A673 (cell line): ENCODE data around the gene WNK4.

Experiments
- EZH2 ChIP-seq: fragments of 200-600 bp; sonication (generic); IDR thresholded peaks from 2 replicates; pipeline ENCODE4 v1.6.1; 2017; ENCODE audit warnings: borderline replicate concordance, low read depth, mild to moderate bottlenecking, mixed read lengths, antibody characterized with exemption, low read length; ENCODE audit not compliant: poor library complexity, severe bottlenecking
- TF ChIP-seq, protein P1 (sequence below): fragments of 300-800, 200-600 bp; sonication (generic); conservative IDR thresholded peaks from 2 replicates; pipeline ENCODE4 v1.5.1; 2017; ENCODE audit warnings: low read depth, mild to moderate bottlenecking, antibody characterized with exemption, low read length, moderate library complexity, mixed read lengths

DNA sequence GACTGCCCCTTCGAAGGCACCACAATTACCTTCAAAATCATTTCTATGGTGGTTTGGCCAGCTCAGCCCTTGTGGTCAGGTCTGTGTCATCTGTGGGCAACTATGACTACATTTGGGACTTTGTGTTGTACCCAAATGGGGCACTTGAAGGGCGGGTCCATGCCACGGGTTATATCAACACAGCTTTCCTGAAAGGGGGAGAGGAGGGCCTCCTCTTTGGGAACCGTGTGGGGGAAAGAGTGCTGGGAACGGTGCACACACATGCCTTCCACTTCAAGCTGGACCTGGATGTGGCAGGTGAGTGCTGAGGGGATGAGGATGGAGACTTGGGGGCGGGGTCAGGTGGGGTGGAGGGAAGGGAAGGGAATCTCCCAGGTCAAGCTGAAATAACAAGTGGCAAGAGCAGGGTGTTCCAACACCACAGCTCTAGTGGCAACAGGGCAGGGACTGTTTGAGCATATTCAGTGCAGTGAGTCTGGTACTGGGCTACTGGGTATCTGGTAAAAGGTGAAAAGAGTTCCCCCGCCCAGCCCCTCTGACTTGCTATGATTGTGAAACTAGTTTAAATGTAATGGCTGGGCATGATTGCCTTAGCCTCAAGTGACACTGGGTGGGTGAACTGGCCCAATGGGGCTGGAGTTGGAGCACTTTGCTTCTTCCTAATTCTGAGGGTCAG, 65.6 kb downstream of the WNK4 start:
- TF ChIP-seq, protein P1, sequence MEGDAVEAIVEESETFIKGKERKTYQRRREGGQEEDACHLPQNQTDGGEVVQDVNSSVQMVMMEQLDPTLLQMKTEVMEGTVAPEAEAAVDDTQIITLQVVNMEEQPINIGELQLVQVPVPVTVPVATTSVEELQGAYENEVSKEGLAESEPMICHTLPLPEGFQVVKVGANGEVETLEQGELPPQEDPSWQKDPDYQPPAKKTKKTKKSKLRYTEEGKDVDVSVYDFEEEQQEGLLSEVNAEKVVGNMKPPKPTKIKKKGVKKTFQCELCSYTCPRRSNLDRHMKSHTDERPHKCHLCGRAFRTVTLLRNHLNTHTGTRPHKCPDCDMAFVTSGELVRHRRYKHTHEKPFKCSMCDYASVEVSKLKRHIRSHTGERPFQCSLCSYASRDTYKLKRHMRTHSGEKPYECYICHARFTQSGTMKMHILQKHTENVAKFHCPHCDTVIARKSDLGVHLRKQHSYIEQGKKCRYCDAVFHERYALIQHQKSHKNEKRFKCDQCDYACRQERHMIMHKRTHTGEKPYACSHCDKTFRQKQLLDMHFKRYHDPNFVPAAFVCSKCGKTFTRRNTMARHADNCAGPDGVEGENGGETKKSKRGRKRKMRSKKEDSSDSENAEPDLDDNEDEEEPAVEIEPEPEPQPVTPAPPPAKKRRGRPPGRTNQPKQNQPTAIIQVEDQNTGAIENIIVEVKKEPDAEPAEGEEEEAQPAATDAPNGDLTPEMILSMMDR = no peak
- TF ChIP-seq EZH2 = no peak
